Measurements from ENCODE around the gene TNNC2.
"Not testable (repeated sequence)": the region's sequence is repeated elsewhere in the genome, so short reads cannot be mapped to it uniquely, and the experiment has no call there.

Gene TNNC2

DNA sequence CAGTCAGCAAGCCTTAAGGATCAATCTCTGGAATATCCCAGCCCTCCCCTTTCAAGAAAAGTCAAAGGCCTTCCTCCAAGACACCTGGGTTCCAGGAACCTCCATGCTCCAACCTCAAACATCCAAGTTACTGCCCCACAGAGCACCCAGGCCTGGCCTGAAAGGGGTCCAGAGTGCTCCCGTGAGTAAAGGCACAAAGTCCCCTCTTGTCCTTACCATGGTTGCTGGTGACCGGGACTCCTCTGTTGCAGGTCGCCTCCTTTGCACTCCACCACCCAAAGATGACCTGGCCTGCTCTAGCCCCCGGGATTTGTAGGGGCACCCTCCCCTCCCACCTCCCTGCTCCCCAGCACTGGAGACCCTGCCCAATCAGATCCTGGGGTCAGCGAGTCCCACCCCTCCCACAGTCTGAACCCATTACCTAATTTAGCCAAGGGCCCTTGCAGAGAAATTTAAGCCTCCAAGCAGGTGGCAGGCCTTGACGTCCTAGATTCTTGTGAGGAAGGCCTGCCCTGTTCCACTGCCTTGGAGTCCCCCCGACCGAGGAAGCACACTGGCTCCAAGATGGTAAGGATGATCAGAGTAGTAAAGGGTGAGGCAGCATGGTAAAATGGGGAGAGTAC lies at the start of gene TNNC2:
TNNC2 (minus strand) TSS at position 283 of the 623 bp plus-strand sequence; CDS start at position 219, 64 bp downstream.
- DNase-seq = no peak

DNA sequence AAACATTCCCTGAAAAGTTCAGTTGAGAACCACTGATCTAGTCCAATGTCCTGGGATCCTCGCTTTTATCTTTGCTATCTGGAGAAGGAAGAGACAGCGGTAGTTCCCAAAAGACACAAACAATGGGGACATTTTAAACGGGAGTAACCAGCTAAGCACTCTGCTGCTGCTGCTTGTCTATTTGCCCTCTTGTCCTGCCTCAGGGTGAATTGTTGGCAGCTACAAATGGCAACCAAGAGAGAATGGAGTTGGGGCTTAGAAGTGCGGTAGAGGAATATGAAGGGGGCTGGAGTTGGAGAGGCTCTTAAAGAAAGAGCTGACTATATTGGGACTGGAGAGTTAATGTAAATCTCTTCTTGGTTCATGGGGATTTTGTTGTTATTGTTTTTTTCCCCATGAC lies 47.5 kb upstream of the TNNC2 start:
- DNase-seq = no peak

DNA sequence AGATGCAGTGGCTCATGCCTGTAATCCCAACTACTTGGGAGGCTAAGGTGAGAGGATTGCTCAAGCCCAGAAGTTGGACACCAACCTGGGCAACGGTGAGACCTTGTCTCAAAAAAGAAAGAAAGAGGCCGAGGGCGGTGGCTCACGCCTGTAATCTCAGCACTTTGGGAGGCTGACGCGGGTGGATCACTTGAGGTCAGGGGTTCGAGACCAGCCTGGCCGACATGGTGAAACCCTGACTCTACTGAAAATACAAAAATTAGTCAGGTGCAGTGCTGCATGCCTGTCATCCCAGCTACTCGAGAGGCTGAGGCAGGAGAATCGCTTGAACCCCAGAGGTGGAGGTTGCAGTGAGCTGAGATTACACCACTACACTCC lies 47.0 kb upstream of the TNNC2 start:
- DNase-seq = not testable (repeated sequence)

DNA sequence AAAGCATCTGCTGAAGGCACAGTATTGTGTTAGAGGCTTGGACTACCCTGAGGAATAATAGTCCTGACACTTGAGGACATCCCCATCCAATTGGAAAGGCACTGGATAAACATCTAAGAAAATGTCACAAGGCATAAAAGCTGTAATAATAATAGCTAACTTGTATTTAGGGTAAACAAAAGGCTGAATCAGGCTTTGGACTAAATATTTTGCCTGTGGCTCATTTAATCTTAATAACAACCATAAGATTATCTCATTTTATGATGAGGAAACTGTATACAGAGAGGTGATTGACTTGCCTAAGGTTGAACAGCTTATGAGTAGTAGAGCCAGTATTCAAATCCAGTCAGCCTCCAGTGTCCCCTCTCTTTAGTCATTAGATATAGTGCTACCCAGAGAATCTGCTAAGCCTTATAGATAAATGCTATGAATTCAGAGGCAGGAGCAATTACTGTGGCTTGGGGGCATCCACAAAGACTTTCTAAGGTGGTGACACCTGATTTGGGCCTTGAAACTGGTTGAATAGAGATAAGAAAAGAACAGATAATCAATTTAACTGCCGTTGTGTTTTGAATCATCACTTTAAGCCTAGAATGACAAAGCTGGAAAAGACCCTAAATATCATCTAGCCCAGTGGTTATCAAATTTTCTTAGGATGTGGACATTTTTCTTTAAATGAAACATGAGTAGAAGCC lies 46.4 kb upstream of the TNNC2 start:
- no peak for DNase-seq

DNA sequence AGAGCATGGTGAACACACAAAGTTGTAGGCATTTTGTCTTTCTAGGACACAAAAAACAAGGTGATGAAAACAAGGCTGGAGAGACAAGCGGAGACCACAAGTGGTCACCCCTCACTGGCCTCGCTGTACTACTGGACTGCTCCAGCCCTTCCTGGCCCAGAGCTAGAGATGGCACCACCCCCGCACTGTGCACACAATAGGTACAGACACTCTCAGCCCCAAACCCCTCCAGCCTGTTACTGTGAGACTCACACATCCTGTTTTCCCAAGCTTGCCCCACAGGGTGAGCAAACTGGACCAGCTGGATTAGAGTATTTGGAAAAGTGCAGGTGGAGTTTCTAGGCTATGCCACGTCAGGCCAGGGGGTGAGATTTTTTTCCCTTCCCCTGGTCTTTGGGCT lies 45.5 kb upstream of the TNNC2 start:
- no peak for DNase-seq

DNA sequence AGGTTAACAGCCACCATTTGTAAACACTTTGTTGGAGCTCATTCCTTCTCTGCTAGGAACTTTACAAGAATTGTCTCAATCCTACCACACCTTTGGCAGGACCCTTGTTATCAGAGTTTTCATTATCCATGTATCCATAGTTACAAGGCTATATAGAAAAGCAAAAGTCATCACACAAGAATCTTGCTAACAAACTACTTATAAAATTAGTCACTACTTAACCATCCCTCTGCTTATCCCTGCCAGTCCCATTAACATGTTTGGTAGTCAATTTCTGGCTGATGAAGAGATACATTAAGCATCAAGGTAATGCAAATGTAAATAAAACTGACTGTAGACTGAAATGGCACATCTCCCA lies 40.7 kb upstream of the TNNC2 start:
- DNase-seq = no peak

DNA sequence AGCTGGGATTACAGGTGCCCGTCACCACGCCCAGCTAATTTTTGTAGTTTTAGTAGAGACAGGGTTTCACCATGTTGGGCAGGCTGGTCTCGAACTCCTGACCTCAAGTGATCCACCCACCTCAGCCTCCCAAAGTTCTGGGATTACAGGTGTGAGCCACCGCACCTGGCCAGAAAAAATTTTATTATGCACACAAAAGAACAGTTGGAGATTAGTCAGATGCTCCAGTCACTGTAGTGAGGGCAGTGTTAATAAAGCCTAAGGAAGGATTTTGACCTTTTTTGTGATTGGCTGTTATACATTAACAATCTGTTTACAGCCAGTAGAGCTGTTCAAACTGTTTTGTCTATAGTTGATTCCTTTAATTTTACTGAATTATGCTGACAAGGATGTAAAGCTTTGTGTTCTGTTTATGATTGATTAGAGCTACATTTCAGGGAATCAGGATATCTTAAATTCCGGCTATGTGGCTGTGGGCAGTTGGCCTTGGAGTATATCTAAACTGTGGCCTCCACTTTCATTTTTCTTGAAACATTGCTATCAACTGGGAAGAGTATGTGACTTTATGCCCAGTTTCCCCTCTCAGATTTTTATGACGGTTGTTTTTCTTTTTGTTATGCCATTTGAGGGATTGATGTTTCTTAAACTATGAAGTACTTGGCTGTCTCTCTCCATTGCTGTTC lies 40.2 kb upstream of the TNNC2 start:
- no peak for DNase-seq

DNA sequence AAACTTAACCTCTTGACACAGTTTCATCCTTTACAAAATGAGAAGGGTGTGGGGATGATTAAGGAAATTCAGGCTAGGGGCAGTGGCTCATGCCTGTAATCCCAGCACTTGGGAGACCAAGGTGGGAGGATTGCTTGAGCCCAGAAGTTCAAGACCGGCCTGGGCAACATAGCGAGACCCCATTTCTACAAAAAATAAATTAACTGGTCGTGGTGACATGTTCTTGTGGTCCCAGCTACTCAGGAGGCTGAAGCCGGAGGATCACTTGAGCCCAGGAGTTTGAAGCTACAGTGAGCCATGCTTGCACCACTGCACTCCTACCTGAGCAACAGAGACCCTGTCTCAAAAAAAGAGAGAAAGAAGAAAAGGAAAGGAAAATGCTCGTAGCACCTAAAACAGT lies 39.3 kb upstream of the TNNC2 start:
- no peak for DNase-seq

DNA sequence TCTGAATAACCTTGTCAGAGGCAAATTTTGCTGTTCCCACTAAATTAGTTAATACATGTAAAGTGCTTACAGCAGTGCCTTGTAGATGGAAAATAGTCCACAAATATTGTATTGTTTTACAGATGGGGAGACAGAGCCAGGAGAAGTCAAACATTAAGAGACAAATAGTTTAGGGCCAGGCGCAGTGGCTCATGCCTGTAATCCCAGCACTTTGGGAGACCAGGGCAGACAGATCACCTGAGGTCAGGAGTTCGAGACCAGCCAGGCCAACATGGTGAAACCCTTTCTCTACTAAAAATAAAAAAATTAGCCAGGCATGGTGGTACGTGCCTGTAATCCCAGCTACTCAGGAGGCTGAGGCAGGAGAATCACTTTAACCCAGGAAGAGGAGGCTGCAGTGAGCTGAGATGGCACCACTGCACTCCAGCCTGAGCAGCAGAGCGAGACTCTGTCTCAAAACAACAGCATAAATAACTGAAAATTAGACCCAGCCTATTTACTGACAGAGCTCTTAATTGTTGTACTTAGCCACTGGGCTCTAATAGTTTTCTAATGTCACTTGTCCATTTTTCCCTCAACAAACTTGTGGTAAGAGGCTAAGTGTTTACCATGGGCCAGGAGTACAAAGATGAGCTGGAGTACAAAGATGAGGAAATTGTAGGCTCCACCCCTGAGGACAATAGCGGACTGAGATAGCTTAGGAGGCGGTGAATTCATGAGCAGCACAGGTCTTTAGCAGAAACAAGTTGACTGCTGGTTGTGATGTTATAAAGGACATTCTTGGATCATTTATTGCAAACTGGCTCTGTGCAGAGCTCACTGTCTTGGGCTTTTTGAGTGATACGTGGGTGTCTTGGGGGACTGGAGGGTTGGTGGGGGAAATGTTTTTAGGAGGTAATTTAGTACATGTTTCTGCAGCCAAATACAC lies 36.7 kb upstream of the TNNC2 start:
- DNase-seq = no peak

DNA sequence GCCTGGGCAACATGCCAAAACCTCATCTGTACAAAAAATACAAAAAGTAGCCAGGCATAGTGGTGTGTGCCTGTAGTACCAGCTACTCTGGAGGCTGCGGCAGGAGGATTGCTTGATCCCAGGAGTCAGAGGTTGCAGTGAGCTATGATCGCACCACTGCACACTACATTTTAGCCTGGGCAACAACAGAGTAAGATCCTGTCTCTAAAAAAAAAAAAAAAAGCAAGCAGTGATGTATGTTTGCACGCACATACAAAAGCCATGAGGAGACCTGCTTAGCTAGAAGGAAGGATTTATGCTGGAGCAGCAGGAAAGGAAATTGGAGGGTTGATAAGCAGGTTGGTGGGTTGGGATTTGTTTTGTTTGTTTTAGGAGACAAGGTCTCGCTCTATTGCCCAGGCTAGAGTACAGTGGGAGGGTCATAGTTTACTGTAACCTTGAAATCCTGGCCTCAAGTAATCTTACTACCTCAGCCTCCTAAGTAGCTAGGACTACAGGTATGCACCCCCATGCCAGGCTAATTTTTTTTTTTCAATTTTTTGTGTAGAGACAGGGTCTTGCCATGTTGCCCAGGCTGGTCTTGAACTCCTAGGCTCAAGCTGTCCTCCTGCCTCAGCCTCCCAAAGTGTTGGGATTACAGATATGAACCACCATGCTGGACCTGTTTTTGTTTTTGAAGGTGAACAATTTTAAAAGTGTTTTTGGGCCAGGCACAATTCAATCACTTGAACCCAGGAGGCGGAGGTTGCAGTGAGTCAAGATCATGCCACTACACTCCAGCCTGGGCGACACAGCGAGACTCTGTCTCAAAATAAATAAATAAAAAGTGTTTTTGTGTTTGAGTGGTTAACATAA lies 34.3 kb upstream of the TNNC2 start:
- DNase-seq = peak; percentile 51

DNA sequence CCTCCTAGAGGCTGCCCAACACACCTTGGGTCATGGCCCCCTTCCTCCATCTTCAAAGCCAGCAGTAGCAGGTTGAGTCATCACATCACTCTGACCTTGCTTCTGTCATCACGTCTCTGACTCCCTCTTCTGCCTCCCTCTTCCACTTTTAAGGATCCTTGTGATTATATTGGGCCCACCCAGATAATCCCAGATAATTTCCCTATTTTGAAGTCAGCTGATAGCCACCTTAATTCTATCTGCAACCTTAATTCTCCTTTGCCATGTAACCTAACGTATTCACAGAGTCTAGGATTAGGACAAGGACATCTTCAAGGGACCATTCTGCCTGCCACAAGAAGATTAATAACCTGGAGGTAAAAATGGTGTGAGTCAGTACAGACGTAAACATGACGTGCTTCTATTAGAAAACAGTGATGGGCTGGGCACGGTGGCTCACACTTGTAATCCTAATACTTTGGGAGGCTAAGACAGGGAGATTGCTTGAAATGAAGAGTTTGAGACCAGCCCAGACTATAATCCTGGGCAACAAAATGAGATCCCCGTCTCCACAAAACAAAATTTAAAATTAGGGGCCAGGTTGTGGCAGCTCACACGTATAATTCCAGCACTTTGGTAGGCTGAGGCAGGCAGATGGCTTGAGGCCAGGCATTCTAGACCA lies 33.6 kb upstream of the TNNC2 start:
- no peak for DNase-seq

DNA sequence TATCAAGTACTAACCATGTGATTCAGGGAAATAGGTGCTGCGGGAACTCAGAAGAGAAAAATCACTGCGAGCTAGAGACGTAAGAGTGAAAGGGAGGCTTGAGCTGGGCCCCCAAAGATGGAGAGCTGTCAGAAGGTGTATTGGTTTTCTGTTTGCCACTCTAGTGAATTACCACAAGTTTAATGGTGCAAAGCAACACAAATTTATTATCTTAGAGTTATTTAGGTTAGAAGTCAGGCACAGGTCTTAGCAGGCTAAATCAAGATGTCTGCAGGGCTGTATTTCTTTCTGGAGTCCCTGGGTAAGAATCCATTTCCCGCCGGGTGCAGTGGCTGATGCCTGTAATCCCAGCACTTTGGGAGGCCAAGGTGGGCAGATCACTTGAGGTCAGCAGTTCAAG lies 32.8 kb upstream of the TNNC2 start:
- no peak for DNase-seq

DNA sequence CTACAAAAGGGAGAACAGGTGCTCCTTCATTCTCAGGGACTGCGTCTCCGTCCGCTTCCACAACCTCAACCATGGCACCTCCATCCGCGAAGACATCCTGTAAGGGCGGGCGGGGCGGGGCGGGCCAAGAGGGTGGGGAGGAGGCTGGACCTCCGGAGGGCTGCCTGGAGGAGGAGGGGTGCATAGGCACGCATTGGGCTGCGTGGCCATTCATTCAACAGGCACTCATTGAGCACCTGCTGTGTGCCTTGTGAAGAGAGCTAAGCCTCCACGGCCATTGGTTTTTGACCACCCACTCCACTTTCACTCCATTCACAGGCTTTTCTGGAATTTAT lies 30.7 kb upstream of the TNNC2 start:
- DNase-seq = no peak

DNA sequence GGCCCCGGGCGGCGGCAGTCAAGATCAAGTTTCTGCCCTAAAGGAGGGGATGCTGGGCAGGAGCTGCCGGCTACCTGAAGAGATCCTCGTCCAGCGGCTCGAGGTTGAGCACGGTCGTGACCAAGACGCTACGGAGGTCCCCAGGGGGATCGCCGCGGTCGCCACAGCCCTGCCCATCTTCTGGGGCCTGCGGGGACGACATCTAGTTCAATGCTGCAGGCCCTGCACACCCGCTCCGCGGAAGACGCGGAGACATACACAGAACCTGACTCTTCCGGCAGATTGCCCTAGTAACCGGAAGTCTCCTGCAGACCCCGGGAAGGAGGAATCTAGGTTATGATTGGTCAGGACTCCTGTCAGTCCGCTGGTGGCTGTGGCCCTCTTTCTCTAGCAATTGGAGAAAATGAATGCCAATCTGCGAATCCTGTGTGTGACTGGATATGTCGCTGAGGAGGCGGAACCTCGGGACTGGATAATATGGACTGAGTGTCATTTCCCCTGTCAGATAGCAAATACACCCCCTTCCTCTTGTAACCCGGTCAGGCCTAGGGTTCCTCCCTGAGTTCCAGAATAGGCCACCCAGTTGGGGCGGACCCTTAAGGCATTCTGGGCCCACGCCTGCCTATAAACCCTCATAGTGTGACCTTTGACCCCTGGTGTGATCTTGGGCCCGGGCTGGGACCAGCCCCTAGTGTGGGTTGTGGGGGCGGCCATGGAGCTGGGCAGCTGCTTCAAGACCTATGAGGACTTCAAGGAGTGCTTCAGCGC lies 30.2 kb upstream of the TNNC2 start, which contains the start of the genes ACOT8 and ZSWIM3:
ACOT8 (minus strand) TSS at position 279 of the 768 bp plus-strand sequence; CDS start at position 202, 77 bp downstream.
ZSWIM3 (plus strand) TSS at position 501 of the 768 bp plus-strand sequence; CDS start at position 713, 212 bp downstream.
- peak; percentile 99 for DNase-seq

DNA sequence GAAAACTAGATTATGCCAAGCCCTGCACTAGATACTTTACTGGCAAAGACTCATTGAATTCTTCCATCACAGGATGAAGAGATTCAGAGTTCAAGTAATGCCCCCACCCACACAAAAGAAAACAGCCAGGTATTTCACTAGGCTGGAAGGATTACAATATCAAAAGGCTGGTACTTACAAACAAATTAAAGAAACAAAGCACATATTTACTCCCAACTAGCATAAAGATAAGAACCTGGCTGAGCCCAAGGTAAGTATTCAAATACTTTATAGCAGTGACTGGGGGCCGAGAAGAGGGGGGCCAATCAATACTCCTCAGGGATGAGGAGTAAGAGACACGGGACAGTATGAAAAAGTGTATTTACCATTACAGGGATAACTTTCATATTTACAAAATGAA lies 26.4 kb upstream of the TNNC2 start:
- no peak for DNase-seq

DNA sequence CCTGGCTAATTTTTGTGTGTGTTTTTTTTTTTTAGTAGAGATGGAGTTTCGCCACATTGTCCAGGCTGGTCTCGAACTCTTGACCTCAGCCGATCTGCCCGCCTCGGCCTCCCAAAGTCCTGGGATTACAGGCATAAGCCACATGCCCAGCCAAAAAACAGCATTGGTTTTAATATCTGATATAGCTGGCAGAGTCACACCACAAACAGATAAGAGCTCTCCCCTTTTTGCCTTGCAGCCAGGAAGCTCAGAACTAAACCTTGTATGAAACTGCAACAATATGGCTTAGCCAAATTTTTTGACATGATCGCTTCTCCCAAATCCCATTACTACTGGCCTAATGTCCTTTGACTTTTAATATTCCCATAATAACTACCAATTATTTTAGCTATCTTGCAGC lies 25.2 kb upstream of the TNNC2 start:
- no peak for DNase-seq

DNA sequence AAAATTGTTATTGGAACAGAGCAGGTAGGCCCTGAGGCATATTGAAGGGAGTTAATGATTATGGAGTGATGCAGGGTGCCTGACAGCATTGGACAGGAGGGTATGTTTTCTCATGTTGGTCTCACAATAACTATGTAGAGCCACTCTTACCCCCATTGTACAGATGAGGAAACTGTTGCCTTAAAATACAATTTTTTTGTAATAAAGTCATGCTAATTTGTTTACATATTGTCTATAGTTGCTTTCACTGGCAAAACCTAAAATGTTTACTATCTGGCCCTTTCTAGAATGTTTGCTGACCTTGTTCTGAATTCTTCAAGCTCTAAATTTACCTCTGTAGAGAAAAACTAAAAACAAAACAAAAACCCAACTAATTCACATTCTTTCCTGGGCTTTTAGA lies 24.4 kb upstream of the TNNC2 start:
- DNase-seq = no peak

DNA sequence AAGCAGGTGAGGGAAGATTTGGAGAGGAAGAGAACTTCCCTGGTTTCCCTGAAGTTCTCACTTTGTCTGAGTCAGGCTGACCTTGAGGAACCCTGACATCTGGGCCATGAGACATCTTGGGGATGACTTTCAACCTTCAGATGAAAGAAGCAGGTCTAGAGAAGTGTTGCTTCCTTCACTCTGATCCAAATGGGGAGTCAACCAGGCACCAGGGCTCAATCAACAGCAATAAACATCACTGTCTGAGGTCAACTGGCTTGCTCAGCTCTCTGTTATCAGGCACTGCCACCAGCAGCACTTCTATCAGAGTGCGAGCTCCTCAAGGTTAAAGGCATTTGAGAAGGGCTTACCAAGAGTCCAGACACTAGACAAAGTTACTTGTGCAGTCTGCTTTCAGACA lies 23.8 kb upstream of the TNNC2 start:
- DNase-seq = no peak

DNA sequence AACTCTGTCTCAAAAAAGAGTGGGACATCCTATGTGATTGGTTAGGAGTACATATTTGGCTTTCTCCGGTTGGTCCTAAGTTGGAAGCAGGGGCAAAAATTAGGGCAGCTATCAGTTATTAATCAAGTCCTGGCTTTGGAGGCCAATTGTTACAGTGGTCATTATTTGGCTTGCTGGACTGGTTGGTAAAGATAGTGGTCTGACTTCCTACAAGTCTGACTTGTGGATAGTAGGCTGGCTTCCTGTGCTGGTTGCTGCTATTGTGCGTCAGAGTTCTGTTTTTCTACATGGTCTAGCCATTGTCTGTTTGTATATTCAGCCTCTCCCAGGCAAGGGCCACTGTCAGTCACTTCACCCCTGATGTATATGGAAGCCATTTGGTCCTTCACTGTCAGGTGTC lies 23.1 kb upstream of the TNNC2 start:
- no peak for DNase-seq

DNA sequence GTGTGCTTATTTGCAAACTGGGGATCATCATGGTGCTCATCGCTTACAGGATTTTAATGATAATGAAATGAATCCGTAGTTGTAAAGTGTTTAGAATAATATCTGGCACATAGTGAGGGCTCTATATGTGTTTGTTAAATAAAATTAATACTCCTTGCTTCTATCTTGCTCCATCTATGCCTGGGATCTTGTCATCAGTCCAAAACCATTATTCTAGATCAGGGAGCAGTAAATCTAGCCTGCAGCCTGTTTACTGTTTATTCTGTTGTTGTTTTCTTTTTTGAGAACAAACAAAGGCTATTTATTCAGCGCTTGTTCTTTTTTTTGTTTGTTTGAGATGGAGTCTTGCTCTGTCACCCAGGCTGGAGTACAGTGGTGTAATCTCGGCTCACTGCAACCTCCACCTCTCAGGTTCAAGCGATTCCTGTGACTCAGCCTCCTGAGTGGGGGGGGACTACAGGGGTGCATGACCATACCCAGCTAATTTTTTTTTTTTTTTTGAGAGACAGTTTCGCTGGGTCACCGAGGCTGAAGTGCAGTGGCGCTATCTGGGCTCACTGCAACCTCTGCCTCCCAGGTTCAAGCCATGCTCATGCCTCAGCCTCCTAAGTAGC lies 22.0 kb upstream of the TNNC2 start:
- no peak for DNase-seq

Data from NCI-H1694 (cell line).